ENCODE results near the gene RFTN1. TPM values are rescaled to one million over a fixed set of nuclear protein-coding genes. Genes with fewer than 3 reads are reported as not detected.

RFTN1 gene
- total and polyA plus RNA-seq, 7 donors, result 10.9 to 26.4 (median 22.2) TPM

DNA sequence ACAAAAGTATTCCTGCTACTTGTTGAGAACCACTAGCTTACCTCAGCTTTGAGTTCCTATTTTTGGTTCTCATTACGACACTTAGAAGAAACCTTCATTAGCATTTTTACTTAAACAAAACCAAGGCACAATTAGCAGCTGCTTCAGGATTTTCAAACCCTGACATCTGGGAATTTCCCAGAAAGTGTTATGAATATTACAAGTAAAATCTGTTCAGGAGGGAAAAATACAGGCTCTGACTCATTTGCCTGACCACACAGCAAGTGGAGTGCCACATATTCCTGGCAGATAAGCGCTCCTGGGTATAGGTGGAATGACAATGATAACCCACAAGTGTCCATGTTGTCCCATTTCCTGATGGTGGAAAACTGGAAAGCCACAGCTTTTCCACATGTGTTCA is 10.3 kb upstream of the RFTN1 start:
- DNase-seq, result no peak
- H3K36me3 ChIP-seq, result no peaks in the 10 kb centered on the region
- intact Hi-C loops (cut with DNase I), result no loop called here
- no peaks in the 10 kb centered on the region for H3K4me1 ChIP-seq
- no peak overlapping the region for H3K27ac ChIP-seq
- 73 to 90% methylated on average over 2 of the region's 2 CpGs for WGBS, 2 donors
- H3K9me3 ChIP-seq, result peaks cover 0 to 2% (median 0%) of the 10 kb centered on the region in 4 donors
- no peaks in the 10 kb centered on the region for H3K27me3 ChIP-seq
- TF ChIP-seq, protein P1, sequence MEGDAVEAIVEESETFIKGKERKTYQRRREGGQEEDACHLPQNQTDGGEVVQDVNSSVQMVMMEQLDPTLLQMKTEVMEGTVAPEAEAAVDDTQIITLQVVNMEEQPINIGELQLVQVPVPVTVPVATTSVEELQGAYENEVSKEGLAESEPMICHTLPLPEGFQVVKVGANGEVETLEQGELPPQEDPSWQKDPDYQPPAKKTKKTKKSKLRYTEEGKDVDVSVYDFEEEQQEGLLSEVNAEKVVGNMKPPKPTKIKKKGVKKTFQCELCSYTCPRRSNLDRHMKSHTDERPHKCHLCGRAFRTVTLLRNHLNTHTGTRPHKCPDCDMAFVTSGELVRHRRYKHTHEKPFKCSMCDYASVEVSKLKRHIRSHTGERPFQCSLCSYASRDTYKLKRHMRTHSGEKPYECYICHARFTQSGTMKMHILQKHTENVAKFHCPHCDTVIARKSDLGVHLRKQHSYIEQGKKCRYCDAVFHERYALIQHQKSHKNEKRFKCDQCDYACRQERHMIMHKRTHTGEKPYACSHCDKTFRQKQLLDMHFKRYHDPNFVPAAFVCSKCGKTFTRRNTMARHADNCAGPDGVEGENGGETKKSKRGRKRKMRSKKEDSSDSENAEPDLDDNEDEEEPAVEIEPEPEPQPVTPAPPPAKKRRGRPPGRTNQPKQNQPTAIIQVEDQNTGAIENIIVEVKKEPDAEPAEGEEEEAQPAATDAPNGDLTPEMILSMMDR (IDR thresholded peaks at IDR 0.05), result no peak
- TF ChIP-seq POLR2A (IDR thresholded peaks at IDR 0.05) (no peak), EP300 (IDR thresholded peaks at IDR 0.05) (no peak), POLR2AphosphoS5 (IDR thresholded peaks at IDR 0.05) (no peak)
- H3K4me3 ChIP-seq, result no peak overlapping the region

DNA sequence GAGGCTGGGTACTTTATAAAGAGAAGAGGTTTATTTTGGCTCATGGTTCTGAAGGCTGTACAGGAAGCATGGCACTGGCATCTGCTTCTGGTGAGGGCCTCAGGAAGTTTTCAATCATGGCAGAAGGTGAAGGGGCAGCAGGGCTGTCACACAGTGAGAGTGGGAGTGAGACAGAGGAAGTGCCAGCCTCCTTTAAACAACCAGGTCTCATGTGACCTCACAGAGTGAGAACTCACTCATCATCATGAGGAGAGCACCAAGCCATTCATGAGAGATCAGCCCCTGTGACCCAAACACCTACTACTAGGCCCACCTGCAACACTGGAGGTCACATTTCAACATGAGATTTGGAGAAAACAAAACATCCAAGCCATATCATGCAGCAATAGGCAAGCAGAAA is 9.3 kb upstream of the RFTN1 start:
- no peak for DNase-seq
- TF ChIP-seq POLR2A (IDR thresholded peaks at IDR 0.05) (no peak), EP300 (IDR thresholded peaks at IDR 0.05) (no peak), POLR2AphosphoS5 (IDR thresholded peaks at IDR 0.05) (no peak)
- TF ChIP-seq, protein P1 (IDR thresholded peaks at IDR 0.05), result no peak
- no peak overlapping the region for H3K27ac ChIP-seq
- intact Hi-C loops (cut with DNase I), result no loop called here
- H3K36me3 ChIP-seq, result no peaks in the 10 kb centered on the region
- H3K9me3 ChIP-seq, result peaks cover 0 to 2% (median 0%) of the 10 kb centered on the region in 4 donors
- no peak overlapping the region for H3K4me3 ChIP-seq
- no peaks in the 10 kb centered on the region for H3K4me1 ChIP-seq
- H3K27me3 ChIP-seq, result no peaks in the 10 kb centered on the region

DNA sequence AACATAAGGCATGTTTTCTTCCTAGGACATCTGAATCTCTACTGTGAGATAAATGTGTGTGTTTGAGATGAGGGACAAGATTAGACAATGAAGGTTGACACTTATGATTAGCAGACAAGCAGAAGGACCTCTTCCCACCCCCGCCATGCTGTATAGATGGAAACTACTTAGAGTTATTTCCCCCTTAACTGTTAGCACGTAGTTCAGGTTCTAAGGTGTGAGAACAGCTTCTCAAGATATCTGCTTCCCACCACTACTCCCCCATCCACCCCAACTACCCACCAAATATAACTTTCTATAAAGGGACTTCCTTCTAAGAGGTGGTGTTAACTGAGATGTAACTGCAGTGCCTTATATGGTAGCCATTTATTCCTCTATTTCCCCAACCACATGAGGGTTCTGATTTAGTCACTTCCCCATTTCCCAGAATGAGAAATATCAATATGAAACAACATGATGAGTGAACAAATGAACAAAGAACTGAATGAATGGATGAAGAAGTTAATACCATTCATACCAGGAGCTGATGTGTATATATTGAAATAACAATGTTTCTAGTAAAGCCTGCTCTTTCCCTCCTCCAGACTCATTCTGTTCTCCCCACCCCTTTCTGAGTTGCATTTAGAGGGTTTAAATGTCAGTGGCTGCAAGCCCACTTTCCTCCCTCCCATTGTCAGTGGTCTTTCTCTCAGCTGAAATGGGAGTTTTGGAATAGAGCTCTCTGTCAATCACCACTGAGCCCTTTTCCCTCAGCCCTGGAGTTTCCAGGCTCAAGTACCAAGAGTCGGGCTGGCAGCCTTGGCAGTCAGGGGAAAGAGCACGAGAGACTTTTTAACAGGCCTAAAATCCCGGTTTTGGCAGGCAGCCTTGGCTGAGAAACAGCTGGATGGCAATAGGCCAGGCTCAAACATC is 7.7 kb upstream of the RFTN1 start:
- no peaks in the 10 kb centered on the region for H3K4me1 ChIP-seq
- 42 to 57% methylated on average over 5 of the region's 5 CpGs for WGBS, 2 donors
- H3K27ac ChIP-seq, result no peak overlapping the region
- intact Hi-C loops (cut with DNase I), result no loop called here
- H3K27me3 ChIP-seq, result peaks cover 0 to 3% (median 0%) of the 10 kb centered on the region in 3 donors
- peaks cover 0 to 2% (median 0%) of the 10 kb centered on the region in 4 donors for H3K9me3 ChIP-seq
- no peaks in the 10 kb centered on the region for H3K36me3 ChIP-seq
- H3K4me3 ChIP-seq, result no peak overlapping the region
- TF ChIP-seq EP300 (IDR thresholded peaks at IDR 0.05) (no peak), POLR2AphosphoS5 (IDR thresholded peaks at IDR 0.05) (no peak), POLR2A (IDR thresholded peaks at IDR 0.05) (no peak)
- TF ChIP-seq, protein P1 (IDR thresholded peaks at IDR 0.05), result no peak
- no peak for DNase-seq

DNA sequence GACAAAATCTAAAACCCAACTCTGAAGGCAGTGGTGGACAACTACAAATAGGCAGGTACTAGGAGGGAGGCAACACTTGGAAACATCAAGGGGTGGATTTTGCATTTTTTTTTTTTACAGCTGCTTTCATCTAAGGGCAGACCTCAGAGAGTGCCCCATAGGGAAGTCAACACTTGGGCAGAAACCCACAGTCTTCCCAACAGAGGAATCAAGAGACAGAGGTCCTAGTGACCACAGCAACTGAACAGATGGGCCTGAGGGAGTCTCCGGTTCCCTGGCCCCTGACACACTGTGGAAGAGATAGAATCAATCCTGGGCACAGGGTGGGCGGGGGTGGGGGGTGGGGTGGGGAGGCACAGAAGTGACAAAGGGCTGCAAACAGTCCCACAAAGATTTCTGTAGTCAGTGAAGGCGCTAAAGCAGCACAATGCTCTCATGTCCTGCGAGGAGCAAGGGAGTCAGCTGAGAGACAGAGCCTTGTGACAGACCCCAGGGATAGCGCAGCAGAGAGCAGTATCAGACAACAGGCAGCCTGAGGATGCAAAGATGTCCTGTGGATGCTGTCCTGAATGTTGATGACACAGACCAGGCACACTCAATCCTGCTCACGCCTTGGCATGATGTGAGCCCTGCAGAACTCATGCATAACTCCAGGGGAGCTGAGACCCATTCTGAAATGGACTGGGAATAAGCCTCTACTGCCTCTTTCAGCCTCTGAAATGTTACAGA is 6.9 kb upstream of the RFTN1 start:
- TF ChIP-seq EP300 (IDR thresholded peaks at IDR 0.05) (no peak), POLR2A (IDR thresholded peaks at IDR 0.05) (no peak), POLR2AphosphoS5 (IDR thresholded peaks at IDR 0.05) (no peak)
- TF ChIP-seq, protein P1 (IDR thresholded peaks at IDR 0.05), result no peak
- H3K27me3 ChIP-seq, result peaks cover 0 to 8% (median 0%) of the 10 kb centered on the region in 3 donors
- no peak overlapping the region for H3K27ac ChIP-seq
- intact Hi-C loops (cut with DNase I), result no loop called here
- peaks cover 0 to 2% (median 0%) of the 10 kb centered on the region in 4 donors for H3K9me3 ChIP-seq
- H3K4me3 ChIP-seq, result no peak overlapping the region
- no peaks in the 10 kb centered on the region for H3K36me3 ChIP-seq
- DNase-seq, result no peak
- H3K4me1 ChIP-seq, result no peaks in the 10 kb centered on the region
- WGBS, 2 donors, result 70 to 76% methylated on average over 6 of the region's 6 CpGs

Measured in sigmoid colon (tissue), 7 donors.